ENCODE data around the gene BCL7C. TPM values are rescaled to one million over a fixed set of nuclear protein-coding genes. Genes with fewer than 3 reads are reported as not detected.

Gene BCL7C
- total and polyA plus RNA-seq, 12 donors, result 24.2 to 68.8 (median 27.5) TPM

DNA sequence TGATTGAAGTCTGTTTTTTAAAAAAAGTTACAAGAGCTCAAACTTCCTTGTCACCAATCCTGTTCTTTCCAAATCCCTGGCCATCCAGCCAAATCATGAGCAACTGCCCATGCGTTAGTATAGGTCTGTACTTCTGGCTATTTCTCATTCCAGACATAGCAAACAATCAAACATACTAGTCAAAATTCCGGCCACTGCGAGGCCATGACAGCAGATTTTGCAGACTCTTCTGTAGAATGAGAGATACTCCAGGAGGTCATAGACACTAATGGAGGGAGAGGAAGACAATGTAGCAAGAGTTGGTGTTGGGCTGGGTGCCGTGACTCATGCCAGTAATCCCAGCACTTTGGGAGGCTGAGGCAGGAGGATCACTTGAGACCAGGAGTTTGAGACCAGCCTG lies 50.9 kb downstream of the BCL7C start:
- no peak for ATAC-seq
- intact Hi-C loops (cut with DNase I), result loop anchor here in 6 of 10 donors (5.0 to 10.0 kb wide), 3 partner anchors 59 to 79 kb away; partner anchors contain the start of gene FBXL19 (in 2 of the 6)
- no peak for DNase-seq
- 83 to 92% methylated on average over 4 of the region's 4 CpGs for WGBS, 2 donors
- H3K9me3 ChIP-seq, result no peaks in the 10 kb centered on the region
- H3K27ac ChIP-seq, result no peak overlapping the region
- TF ChIP-seq, protein P1, sequence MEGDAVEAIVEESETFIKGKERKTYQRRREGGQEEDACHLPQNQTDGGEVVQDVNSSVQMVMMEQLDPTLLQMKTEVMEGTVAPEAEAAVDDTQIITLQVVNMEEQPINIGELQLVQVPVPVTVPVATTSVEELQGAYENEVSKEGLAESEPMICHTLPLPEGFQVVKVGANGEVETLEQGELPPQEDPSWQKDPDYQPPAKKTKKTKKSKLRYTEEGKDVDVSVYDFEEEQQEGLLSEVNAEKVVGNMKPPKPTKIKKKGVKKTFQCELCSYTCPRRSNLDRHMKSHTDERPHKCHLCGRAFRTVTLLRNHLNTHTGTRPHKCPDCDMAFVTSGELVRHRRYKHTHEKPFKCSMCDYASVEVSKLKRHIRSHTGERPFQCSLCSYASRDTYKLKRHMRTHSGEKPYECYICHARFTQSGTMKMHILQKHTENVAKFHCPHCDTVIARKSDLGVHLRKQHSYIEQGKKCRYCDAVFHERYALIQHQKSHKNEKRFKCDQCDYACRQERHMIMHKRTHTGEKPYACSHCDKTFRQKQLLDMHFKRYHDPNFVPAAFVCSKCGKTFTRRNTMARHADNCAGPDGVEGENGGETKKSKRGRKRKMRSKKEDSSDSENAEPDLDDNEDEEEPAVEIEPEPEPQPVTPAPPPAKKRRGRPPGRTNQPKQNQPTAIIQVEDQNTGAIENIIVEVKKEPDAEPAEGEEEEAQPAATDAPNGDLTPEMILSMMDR (IDR thresholded peaks at IDR 0.05), result no peak
- no peaks in the 10 kb centered on the region for H3K27me3 ChIP-seq
- no peak overlapping the region for H3K4me3 ChIP-seq
- H3K4me1 ChIP-seq, result peaks cover 4 to 29% (median 13%) of the 10 kb centered on the region in 9 donors
- H3K36me3 ChIP-seq, result no peaks in the 10 kb centered on the region

DNA sequence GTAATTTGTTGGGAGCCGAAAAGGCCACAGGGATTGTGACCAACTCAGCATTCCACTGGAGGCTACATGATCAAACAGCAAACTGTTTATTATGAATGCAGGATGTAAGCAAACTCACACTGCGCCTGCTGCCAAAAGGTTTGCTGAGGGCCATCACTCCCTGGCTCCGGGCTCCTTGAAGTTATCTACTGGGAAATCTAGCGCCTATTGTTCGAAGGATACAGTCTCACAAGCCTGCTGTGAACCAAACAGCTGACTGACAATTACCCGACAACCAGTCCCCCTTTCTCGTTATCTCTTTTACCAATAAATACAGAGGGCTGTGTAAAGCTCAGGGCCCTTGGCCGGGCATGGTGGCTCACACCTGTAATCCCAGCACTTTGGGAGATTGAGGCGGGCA lies 52.5 kb downstream of the BCL7C start:
- H3K27me3 ChIP-seq, result no peaks in the 10 kb centered on the region
- intact Hi-C loops (cut with DNase I), result loop anchor here in 6 of 10 donors (5.0 to 10.0 kb wide), 3 partner anchors 61 to 81 kb away; partner anchors contain the start of gene FBXL19 (in 2 of the 6)
- no peak overlapping the region for H3K4me3 ChIP-seq
- DNase-seq (no peak), ATAC-seq (no peak)
- TF ChIP-seq, protein P1 (IDR thresholded peaks at IDR 0.05), result no peak
- no peak overlapping the region for H3K27ac ChIP-seq
- 90 to 95% methylated on average over 9 of the region's 9 CpGs for WGBS, 2 donors
- no peaks in the 10 kb centered on the region for H3K36me3 ChIP-seq
- H3K9me3 ChIP-seq, result no peaks in the 10 kb centered on the region
- peaks cover 4 to 18% (median 11%) of the 10 kb centered on the region in 9 donors for H3K4me1 ChIP-seq

DNA sequence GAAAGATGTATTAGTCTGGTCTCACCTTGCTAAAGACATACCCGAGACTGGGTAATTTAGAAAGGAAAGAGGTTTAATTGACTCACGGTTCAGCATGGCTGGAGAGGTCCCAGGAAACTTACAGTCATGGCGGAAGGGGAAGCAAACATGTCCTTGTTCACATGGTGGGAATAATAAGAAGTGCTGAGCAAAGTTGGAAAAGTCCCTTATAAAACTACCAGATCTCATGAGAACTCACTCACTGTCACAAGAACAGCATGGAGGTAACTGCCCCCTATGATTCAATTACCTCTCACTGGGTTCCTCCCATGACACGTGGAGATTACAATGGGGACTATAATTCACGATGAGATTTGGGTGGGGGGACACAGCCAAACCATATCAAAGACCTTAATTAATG lies 53.3 kb downstream of the BCL7C start:
- WGBS, 2 donors, result 87 to 93% methylated on average over 5 of the region's 5 CpGs
- ATAC-seq, result no peak

DNA sequence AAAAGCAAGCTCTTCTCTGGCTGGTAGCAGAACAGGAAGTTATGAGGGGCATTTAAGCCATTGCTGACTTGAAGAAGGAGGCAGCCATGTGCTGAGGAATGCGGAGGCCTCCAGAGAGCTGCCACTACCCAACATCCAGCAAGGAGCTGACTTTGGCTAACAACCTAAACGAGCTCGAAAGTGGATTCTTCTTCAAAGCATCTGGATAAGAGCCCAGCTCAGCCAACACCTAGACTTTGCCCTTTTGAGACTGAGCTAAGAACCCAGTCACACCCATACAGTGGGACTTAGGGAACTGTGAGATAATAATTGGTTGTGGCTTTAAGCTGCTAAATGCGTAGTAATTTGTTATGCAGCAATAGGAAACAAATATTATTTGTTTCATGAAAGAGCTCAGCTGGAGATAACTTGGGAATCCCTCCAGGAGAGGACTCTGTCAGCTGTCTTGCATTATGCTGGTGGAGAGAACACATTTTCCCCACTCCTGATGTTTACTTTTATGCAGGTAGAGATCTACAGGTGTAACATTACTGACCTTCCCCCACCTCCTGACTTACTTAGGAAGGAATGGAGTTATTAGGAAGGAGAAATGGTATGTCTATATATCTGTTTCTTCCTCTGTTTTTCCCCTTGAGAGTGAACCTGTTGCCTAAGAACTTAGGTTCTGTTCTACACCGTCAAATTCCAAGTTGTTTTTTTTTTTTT lies 54.2 kb downstream of the BCL7C start:
- TF ChIP-seq, protein P1 (IDR thresholded peaks at IDR 0.05), result no peak
- ATAC-seq, result no peak

More for the DNA sequence above, 53.3 kb downstream of the BCL7C start:
- TF ChIP-seq, protein P1 (IDR thresholded peaks at IDR 0.05), result no peak
- intact Hi-C loops (cut with DNase I), result loop anchor here in 6 of 10 donors (5.0 to 10.0 kb wide), 3 partner anchors 62 to 82 kb away; partner anchors contain the start of gene FBXL19 (in 2 of the 6)
- Histone ChIP-seq H3K27me3 (no peaks in the 10 kb centered on the region), H3K4me3 (no peak overlapping the region), H3K9me3 (no peaks in the 10 kb centered on the region), H3K4me1 (peaks cover 4 to 16% (median 10%) of the 10 kb centered on the region in 9 donors), H3K27ac (no peak overlapping the region), H3K36me3 (no peaks in the 10 kb centered on the region)
- no peak for DNase-seq

More for the DNA sequence above, 54.2 kb downstream of the BCL7C start:
- Histone ChIP-seq H3K4me3 (no peak overlapping the region), H3K27me3 (no peaks in the 10 kb centered on the region), H3K27ac (no peak overlapping the region), H3K4me1 (peaks cover 0 to 9% (median under 1%) of the 10 kb centered on the region in 9 donors), H3K9me3 (no peaks in the 10 kb centered on the region), H3K36me3 (no peaks in the 10 kb centered on the region)
- no peak for DNase-seq
- WGBS, 2 donors, result 61 to 65% methylated on average over 5 of the region's 5 CpGs
- intact Hi-C loops (cut with DNase I), result loop anchor here in 6 of 10 donors (5.0 to 10.0 kb wide), 3 partner anchors 63 to 83 kb away; partner anchors contain the start of gene FBXL19 (in 2 of the 6)
